ENCODE measurements around the gene MED31.
"Not testable (repeated sequence)": the region's sequence is repeated elsewhere in the genome, so short reads cannot be mapped to it uniquely, and the experiment has no call there.

MED31 gene

GRCh38 chr17:6626616-6627015 is 24.8 kb downstream of the MED31 start:
- no peak for DNase-seq (ENCODE audit: low read depth)

- no peak for DNase-seq (ENCODE audit: low read depth)
These were observed 27.5 kb downstream of the MED31 start for GRCh38 chr17:6623941-6624340.

DNA sequence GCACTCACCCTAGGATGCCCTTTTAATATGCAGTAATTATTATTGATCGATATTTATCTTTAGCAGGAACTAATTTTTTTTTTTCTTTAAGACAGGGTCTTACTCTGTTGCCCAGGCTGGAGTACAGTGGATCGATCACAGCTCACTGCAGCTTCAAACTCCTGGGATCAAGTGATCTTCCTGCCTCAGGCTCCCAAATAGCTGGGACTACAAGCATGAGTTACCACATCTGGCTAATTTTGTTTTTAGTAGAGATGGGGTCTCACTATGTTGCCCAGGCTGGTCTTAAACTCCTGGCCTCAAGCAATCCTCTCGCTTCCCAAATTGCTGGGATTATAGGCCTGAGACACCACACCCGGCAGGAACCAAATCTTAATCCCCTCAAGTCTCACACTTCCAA is 40.2 kb downstream of the MED31 start:
- DNase-seq (ENCODE audit: low read depth): no peak

- DNase-seq (ENCODE audit: low read depth): no peak
These were observed 41.4 kb downstream of the MED31 start for GRCh38 chr17:6610011-6610410.

- no peak for DNase-seq (ENCODE audit: low read depth)
These were observed 43.1 kb downstream of the MED31 start for GRCh38 chr17:6608321-6608720.

- no peak for DNase-seq (ENCODE audit: low read depth)
These were observed 46.3 kb downstream of the MED31 start for GRCh38 chr17:6605142-6605541.

GRCh38 chr17:6603744-6604325 is 47.6 kb downstream of the MED31 start:
- no peak for DNase-seq (ENCODE audit: low read depth)

- DNase-seq (ENCODE audit: low read depth): no peak
These were observed 49.3 kb downstream of the MED31 start for GRCh38 chr17:6602141-6602540.

- DNase-seq (ENCODE audit: low read depth): no peak
These were observed 52.0 kb downstream of the MED31 start for GRCh38 chr17:6599364-6599763.

DNA sequence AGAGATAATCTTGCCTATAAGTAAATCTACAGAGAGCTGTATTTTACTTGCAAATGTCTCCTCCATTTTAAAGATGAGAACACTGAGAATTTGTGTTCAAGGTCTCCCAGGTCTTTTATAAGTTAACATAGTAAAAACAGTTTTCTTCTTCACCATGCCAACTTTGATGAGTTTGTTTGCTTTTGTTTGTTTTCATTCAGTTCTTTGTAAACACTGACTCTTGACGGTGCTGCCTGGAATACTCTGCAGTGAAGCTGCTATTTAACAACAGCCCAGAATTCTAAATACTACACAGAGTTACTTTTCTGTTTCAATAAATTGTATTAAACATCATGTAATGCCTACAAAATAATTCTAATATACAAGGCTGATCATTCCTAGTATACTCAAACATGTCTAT is 53.7 kb downstream of the MED31 start:
- DNase-seq (ENCODE audit: low read depth): no peak

DNA sequence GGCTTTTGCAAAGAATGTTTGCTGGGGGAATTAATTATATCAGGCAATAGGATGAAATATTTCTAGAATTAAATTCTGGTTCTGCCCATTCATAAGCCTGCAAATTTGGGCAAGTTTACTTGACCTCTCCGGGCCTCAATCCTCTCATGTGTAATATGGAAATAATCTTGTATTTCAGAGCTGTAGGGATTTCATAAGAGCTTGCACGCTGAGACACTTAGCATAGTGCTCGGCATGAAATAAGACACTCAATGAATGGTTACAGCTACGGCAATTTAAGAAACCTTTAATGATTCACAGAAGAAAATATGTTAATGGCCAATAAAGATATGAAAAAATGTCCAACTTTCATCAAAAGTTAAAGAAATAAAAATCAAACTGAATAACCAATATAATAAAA is 54.5 kb downstream of the MED31 start:
- DNase-seq (ENCODE audit: low read depth): no peak

- DNase-seq (ENCODE audit: low read depth): no peak
These were observed 54.9 kb downstream of the MED31 start for GRCh38 chr17:6596511-6596910.

GRCh38 chr17:6596081-6596480 is 55.3 kb downstream of the MED31 start:
- no peak for DNase-seq (ENCODE audit: low read depth)

GRCh38 chr17:6593371-6593770 is 58.0 kb downstream of the MED31 start:
- DNase-seq (ENCODE audit: low read depth): not testable (repeated sequence)
